Measurements from ENCODE around the gene RPS3.
"Not testable (repeated sequence)": the region's sequence is repeated elsewhere in the genome, so short reads cannot be mapped to it uniquely, and the experiment has no call there.

DNA sequence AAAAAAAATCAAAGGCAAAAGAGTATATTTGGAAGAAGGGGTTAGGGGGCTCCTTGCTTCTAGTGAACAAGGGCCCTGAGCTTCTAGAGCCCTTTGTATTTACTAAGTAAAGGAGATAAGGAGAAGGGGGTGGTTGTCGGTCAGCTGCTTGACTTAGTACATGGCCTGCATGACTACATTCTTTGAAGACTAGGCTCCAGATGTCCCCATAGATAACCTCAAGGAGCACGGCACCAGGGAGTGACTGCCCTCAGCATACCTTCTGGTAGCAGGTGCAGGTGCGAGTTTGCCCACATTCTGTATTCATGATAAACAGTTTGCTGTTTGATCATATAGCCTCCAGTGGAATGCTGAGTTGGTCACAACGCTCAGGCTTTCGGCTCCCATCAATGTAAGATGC, 32.5 kb upstream of the RPS3 start:
- not testable (repeated sequence) for TF ChIP-seq POLR2A (IDR thresholded peaks at IDR 0.05; ENCODE audit: low read length); ZFP36 (IDR thresholded peaks at IDR 0.05; ENCODE audit: borderline replicate concordance, partially characterized antibody); CHD2 (IDR thresholded peaks at IDR 0.05; ENCODE audit: low read length, partially characterized antibody); MAZ (IDR thresholded peaks at IDR 0.05; ENCODE audit: borderline replicate concordance, low read depth, low read length); RFX5 (IDR thresholded peaks at IDR 0.05)
- TF ChIP-seq, protein P1, sequence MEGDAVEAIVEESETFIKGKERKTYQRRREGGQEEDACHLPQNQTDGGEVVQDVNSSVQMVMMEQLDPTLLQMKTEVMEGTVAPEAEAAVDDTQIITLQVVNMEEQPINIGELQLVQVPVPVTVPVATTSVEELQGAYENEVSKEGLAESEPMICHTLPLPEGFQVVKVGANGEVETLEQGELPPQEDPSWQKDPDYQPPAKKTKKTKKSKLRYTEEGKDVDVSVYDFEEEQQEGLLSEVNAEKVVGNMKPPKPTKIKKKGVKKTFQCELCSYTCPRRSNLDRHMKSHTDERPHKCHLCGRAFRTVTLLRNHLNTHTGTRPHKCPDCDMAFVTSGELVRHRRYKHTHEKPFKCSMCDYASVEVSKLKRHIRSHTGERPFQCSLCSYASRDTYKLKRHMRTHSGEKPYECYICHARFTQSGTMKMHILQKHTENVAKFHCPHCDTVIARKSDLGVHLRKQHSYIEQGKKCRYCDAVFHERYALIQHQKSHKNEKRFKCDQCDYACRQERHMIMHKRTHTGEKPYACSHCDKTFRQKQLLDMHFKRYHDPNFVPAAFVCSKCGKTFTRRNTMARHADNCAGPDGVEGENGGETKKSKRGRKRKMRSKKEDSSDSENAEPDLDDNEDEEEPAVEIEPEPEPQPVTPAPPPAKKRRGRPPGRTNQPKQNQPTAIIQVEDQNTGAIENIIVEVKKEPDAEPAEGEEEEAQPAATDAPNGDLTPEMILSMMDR (IDR thresholded peaks at IDR 0.05) = not testable (repeated sequence)

All from A549 (cell line).